ENCODE results near the gene EXTL1.

EXTL1 gene

GRCh38 chr1:26041978-26042377 lies 20.4 kb downstream of the EXTL1 start:
- H3K36me3 Mint-ChIP-seq: no peaks in the 10 kb centered on the region
- H3K4me1 Mint-ChIP-seq: peaks cover 5% of the 10 kb centered on the region
- no peak overlapping the region for H3K27ac Mint-ChIP-seq
- ATAC-seq (no peak), DNase-seq (ENCODE audit: low spot score in 2 of 2) (no peak)
- no peaks in the 10 kb centered on the region for H3K9me3 Mint-ChIP-seq
- no peak overlapping the region for H3K4me3 Mint-ChIP-seq

DNA sequence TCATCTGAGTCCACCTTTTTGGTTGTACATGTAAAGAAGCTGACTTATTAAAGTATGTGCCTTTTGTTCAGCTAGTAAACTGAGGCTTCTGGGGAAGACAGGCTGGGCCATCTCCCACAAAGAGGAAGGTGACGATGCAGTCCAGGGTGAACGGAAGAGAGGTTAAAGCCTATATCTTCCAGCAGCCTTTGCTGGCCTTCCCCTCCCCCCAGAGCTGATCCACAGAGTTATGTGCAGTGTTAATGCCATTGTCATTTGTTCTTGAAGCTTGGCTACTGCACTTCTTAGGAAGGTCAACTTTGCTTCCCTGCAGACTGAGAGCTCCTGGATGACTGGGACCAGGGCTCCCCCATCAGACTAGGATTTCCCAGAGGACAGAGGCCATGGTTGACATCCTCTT lies 22.2 kb downstream of the EXTL1 start:
- Mint-ChIP-seq H3K27ac (no peak overlapping the region), H3K4me1 (peaks cover 5% of the 10 kb centered on the region), H3K4me3 (no peak overlapping the region), H3K9me3 (no peaks in the 10 kb centered on the region), H3K36me3 (no peaks in the 10 kb centered on the region)
- ATAC-seq: no peak
- no peak for DNase-seq (ENCODE audit: low spot score in 2 of 2)

GRCh38 chr1:26044414-26044813 lies 22.8 kb downstream of the EXTL1 start:
- Mint-ChIP-seq H3K4me3 (no peak overlapping the region), H3K4me1 (peaks cover 5% of the 10 kb centered on the region), H3K9me3 (no peaks in the 10 kb centered on the region), H3K36me3 (no peaks in the 10 kb centered on the region), H3K27ac (no peak overlapping the region)
- DNase-seq (ENCODE audit: low spot score in 2 of 2) (no peak), ATAC-seq (no peak)

- Mint-ChIP-seq H3K27ac (no peak overlapping the region), H3K4me1 (peaks cover 5% of the 10 kb centered on the region), H3K36me3 (no peaks in the 10 kb centered on the region), H3K9me3 (no peaks in the 10 kb centered on the region), H3K4me3 (no peak overlapping the region)
- DNase-seq (ENCODE audit: low spot score in 2 of 2) (no peak), ATAC-seq (no peak)
Measured at GRCh38 chr1:26044971-26045721, 23.6 kb downstream of the EXTL1 start.

- DNase-seq (ENCODE audit: low spot score in 2 of 2) (no peak), ATAC-seq (no peak)
- Mint-ChIP-seq H3K9me3 (no peaks in the 10 kb centered on the region), H3K4me1 (peaks cover 5% of the 10 kb centered on the region), H3K36me3 (no peaks in the 10 kb centered on the region), H3K27ac (no peak within 1 kb of the TSS), H3K4me3 (no peak within 1 kb of the TSS)
Measured at GRCh38 chr1:26045722-26046245, 24.2 kb downstream of the EXTL1 start, which contains the start of gene SLC30A2. Gene SLC30A2, minus strand, starts transcription at chr1:26046118. Its CDS starts 222 bp downstream, at chr1:26045896.

GRCh38 chr1:26046246-26047095 lies 24.9 kb downstream of the EXTL1 start:
- no peak overlapping the region for H3K4me3 Mint-ChIP-seq
- no peaks in the 10 kb centered on the region for H3K36me3 Mint-ChIP-seq
- no peaks in the 10 kb centered on the region for H3K9me3 Mint-ChIP-seq
- ATAC-seq (no peak), DNase-seq (ENCODE audit: low spot score in 2 of 2) (no peak)
- H3K4me1 Mint-ChIP-seq: peaks cover 5% of the 10 kb centered on the region
- H3K27ac Mint-ChIP-seq: no peak overlapping the region

DNA sequence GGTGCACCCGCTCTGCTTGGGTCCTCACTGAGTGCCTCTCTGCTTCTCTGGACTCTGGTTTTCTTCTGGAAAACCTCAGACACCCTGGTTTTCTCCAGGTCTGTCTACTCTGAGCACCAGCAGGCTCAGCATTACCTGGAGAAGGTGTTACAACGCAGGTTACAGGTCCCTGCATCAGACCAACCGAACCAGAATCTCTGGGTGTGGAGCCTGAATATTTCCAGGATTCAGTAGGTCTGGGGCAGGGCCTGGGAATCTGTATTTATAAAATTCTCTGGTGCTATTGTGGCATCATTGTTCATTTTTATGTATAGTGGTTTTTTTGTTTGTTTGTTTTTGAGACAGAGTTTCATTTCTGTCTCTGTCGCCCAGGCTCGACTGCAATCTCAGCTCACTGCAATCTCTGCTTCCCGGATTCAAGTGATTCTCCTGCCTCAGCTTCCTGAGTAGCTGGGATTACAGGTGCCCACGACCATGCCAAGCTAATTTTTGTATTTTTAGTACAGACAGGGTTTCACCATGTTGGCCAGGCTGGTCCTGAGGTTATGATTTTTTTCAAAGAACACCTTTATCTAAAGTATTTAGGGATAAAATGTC lies 25.8 kb downstream of the EXTL1 start:
- Mint-ChIP-seq H3K27ac (no peak overlapping the region), H3K4me3 (no peak overlapping the region), H3K36me3 (no peaks in the 10 kb centered on the region), H3K9me3 (no peaks in the 10 kb centered on the region), H3K4me1 (peaks cover 5% of the 10 kb centered on the region)
- ATAC-seq: no peak
- DNase-seq (ENCODE audit: low spot score in 2 of 2): no peak

DNA sequence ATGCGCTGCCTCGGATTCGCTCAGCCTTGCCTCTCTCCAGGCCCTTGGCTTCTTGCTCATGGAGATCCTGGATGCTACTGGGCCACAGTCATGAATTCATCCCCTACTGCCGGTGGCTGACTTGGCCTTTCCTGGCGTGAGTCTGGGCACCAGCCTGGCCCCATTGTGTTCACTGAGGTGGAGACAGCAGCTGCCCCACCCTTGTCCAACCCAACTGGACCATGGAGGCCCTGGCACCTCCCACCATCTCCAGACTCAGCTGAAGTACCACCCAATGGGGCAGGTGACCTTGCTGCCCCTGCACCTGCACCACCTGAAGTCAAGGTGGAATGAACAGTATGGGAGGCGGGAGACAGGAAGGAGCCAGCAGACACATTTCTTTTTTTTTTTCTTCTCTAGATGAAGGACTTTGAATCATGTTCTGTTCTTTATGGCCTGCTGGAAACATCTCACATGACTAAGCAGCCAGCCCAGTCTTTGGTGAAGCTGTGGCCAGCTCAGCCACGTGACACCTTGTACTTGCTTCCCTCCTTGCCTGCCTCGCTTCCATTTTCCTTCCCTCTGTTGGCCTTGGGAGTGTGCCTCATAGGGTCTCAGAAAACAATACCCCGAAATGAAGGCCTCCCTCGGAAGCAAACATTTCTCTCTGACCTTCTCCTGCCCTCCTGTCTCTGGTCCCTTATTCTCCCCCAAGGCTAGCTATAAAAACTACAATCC lies 28.1 kb downstream of the EXTL1 start:
- H3K36me3 Mint-ChIP-seq: no peaks in the 10 kb centered on the region
- H3K27ac Mint-ChIP-seq: no peak overlapping the region
- DNase-seq (ENCODE audit: low spot score in 2 of 2): no peak
- H3K4me3 Mint-ChIP-seq: no peak overlapping the region
- H3K4me1 Mint-ChIP-seq: peaks cover 5% of the 10 kb centered on the region
- H3K9me3 Mint-ChIP-seq: no peaks in the 10 kb centered on the region
- ATAC-seq: no peak

DNA sequence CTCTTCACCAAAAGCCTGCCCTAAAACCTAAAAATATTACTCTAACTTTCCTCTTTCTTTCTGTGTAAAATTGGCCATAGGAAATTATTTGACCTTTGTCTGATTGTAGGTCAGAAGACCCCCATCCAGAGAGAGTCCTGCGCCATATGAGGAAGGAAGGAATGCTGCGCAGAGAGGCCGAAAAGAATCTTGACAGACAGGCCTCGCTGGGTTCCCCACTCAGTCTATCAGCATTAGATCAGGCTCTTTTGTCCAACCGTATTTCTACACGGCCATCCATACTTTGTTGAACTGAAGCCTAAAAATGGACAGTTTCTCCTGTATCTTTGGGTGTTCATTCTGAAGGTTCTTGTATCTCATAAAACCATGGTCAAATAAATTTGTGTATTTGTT lies 28.7 kb downstream of the EXTL1 start:
- H3K36me3 Mint-ChIP-seq: no peaks in the 10 kb centered on the region
- H3K27ac Mint-ChIP-seq: no peak overlapping the region
- DNase-seq (ENCODE audit: low spot score in 2 of 2) (no peak), ATAC-seq (no peak)
- H3K9me3 Mint-ChIP-seq: no peaks in the 10 kb centered on the region
- H3K4me3 Mint-ChIP-seq: no peak overlapping the region
- peaks cover 1% of the 10 kb centered on the region for H3K4me1 Mint-ChIP-seq

GRCh38 chr1:26053718-26054560 lies 32.4 kb downstream of the EXTL1 start:
- no peak for DNase-seq (ENCODE audit: low spot score in 2 of 2)
- Mint-ChIP-seq H3K4me1 (no peaks in the 10 kb centered on the region), H3K4me3 (no peak overlapping the region), H3K9me3 (no peaks in the 10 kb centered on the region), H3K27ac (no peak overlapping the region), H3K36me3 (no peaks in the 10 kb centered on the region)
- no peak for ATAC-seq

DNA sequence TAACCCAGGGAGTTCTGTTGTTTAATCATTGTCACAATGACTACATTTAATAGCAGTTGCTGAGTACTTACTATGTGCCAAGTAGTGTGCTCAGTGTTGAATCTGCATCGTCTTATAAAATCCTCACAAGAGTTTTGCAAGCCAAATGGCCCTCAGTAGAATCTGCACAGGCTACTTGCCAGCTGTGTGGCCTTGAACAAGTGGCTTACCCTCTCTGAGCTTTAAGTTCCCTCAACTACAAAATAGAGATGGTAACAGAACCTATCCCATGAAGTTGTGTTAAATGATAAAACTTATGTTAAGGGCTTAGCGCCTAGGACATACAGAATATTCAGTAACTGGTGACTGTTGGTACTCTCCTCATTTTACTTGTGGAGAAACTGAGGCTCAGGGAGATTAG lies 33.5 kb downstream of the EXTL1 start:
- ATAC-seq (no peak), DNase-seq (ENCODE audit: low spot score in 2 of 2) (no peak)
- no peaks in the 10 kb centered on the region for H3K36me3 Mint-ChIP-seq
- no peaks in the 10 kb centered on the region for H3K4me1 Mint-ChIP-seq
- no peak overlapping the region for H3K4me3 Mint-ChIP-seq
- no peaks in the 10 kb centered on the region for H3K9me3 Mint-ChIP-seq
- no peak overlapping the region for H3K27ac Mint-ChIP-seq

DNA sequence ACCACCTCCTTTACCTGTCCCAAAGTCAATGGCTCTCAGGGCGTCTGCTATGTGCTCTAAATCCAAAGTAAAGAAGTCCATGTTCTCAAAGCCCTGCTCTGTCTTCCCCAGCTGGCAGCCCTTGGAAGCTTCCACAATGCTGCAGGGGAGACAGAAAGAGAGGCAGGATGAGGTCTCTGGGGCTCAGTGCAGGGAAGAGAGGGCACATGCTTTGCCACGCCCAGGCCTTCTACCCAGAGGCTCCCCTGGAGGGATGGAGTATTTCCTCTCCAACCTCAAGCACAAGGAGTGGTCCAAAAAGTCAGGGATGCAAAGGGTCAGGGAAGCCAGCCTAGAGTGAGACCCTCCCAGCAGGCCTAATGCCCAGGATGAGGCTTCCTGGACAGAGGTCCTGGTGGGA lies 35.6 kb downstream of the EXTL1 start:
- Mint-ChIP-seq H3K36me3 (no peaks in the 10 kb centered on the region), H3K4me3 (no peak overlapping the region), H3K4me1 (no peaks in the 10 kb centered on the region), H3K9me3 (no peaks in the 10 kb centered on the region), H3K27ac (no peak overlapping the region)
- ATAC-seq: no peak
- no peak for DNase-seq (ENCODE audit: low spot score in 2 of 2)

GRCh38 chr1:26058052-26058595 lies 36.5 kb downstream of the EXTL1 start:
- no peak overlapping the region for H3K4me3 Mint-ChIP-seq
- no peaks in the 10 kb centered on the region for H3K4me1 Mint-ChIP-seq
- no peaks in the 10 kb centered on the region for H3K9me3 Mint-ChIP-seq
- ATAC-seq (no peak), DNase-seq (ENCODE audit: low spot score in 2 of 2) (no peak)
- H3K27ac Mint-ChIP-seq: no peak overlapping the region
- no peaks in the 10 kb centered on the region for H3K36me3 Mint-ChIP-seq

DNA sequence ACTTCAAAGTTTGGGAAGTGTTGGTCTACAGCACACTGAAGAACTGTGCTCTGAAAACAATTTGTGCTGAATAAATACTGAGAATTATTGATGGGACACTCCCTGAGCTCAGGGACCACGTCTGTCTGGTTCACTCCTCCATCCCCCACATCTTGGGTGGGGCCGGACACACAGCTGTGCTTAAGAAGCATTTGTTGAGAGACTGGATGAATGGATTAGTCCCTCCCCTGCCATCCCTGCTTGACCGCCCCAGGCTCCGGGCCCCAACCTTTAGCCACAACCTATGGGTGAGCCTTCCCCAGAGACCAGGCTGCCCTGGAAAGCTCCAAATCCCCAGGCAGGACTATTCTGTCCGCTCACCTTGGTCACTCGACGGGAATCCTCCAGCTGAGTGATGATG lies 38.3 kb downstream of the EXTL1 start:
- Mint-ChIP-seq H3K27ac (no peak overlapping the region), H3K4me1 (no peaks in the 10 kb centered on the region), H3K36me3 (no peaks in the 10 kb centered on the region), H3K9me3 (no peaks in the 10 kb centered on the region), H3K4me3 (no peak overlapping the region)
- DNase-seq (ENCODE audit: low spot score in 2 of 2): no peak
- ATAC-seq: no peak
